GM12878 (cell line): ENCODE data around the gene CLEC2A. TPM values are rescaled to one million over a fixed set of nuclear protein-coding genes. Genes with fewer than 3 reads are reported as not detected.

Experiments used
- ATAC-seq: fragments of 200-7000 bp; cut with Tn5 transposase; 3 replicates; pipeline ENCODE4 v1.9.1; 2020; ENCODE audit warnings: mild to moderate bottlenecking, moderate library complexity
- BruUV-seq: library from RNA; stranded (reverse); fragments of 400-500 nt; replicated peaks from 2 replicates; lab custom pipeline; 2021; lab: Mats Ljungman, UMichigan
- CTCF ChIA-PET: fragments of 300-600 bp; sonication (Branson Sonifier 250); formaldehyde crosslinking; extraction: SDS; loops from one replicate; lab custom pipeline; 2021; ENCODE audit warnings: inconsistent platforms; lab: Yijun Ruan, JAX
- POLR2A ChIA-PET: fragments of 350-600 bp; formaldehyde crosslinking; extraction: SDS; loops from one replicate; lab custom pipeline; 2021; ENCODE audit warnings: inconsistent platforms; lab: Charles Lee
- RAD21 ChIA-PET: fragments of 300-600 bp; sonication (Branson Sonifier 250); formaldehyde crosslinking; loops from one replicate; lab custom pipeline; 2023; ENCODE audit warnings: antibody characterized with exemption; ENCODE audit not compliant: unreplicated experiment; lab: Charles Lee
- SMC1A ChIA-PET: fragments of 300-600 bp; sonication (Branson Sonifier 250); formaldehyde crosslinking; loops from one replicate; lab custom pipeline; 2023; ENCODE audit not compliant: unreplicated experiment, uncharacterized antibody; lab: Charles Lee
- DNase-seq: peaks from one replicate; pipeline ENCODE4 v3.0.0-alpha.2; 2011; ENCODE audit warnings: low read depth, low spot score
- FAIRE-seq: peaks from 3 replicates; lab custom pipeline; 2011; peaks lifted over from hg19 to GRCh38; lab: Jason Lieb, UNC
- H2AFZ ChIP-seq: 2 replicates; pipeline ENCODE4 v1.6.0; 2011; ENCODE audit warnings: low read depth, low read length, control low read depth; ENCODE audit not compliant: control insufficient read depth
- H3K27ac ChIP-seq: 2 replicates; pipeline ENCODE4 v1.5.1; 2011; ENCODE audit warnings: control low read depth; ENCODE audit not compliant: control insufficient read depth, insufficient read depth
- H3K27me3 ChIP-seq, 2 experiments: replicated peaks in 1 of 2; 2 replicates each; pipeline versions ENCODE4 v1.6.0 to v1.6.1; 2011; ENCODE audit warnings: low read length in 1 of 2; ENCODE audit not compliant: control insufficient read depth in 2 of 2, insufficient read depth in 2 of 2
- H3K36me3 ChIP-seq, 2 experiments: 2 replicates each; pipeline ENCODE4 v1.5.1; 2011; ENCODE audit warnings: low read length in 1 of 2; ENCODE audit not compliant: control insufficient read depth in 2 of 2, insufficient read depth in 2 of 2
- H3K4me1 ChIP-seq: 2 replicates; pipeline ENCODE4 v1.6.1; 2011; ENCODE audit warnings: mild to moderate bottlenecking, low read length, moderate library complexity, mixed read lengths; ENCODE audit not compliant: control insufficient read depth, insufficient read depth
- H3K4me2 ChIP-seq: 2 replicates; pipeline ENCODE4 v1.6.0; 2011; ENCODE audit warnings: control low read depth; ENCODE audit not compliant: control insufficient read depth, insufficient read depth
- H3K4me3 ChIP-seq: fragments of 200-600 bp; sonication (generic); 2 replicates; pipeline ENCODE4 v1.5.1; 2016
- H3K79me2 ChIP-seq: 2 replicates; pipeline ENCODE4 v1.6.0; 2011; ENCODE audit warnings: low read length; ENCODE audit not compliant: control insufficient read depth, insufficient read depth
- H3K9ac ChIP-seq: 2 replicates; pipeline ENCODE4 v1.8.0; 2011; ENCODE audit warnings: low read length, control low read depth, mixed read lengths; ENCODE audit not compliant: control insufficient read depth, insufficient read depth
- H3K9me3 ChIP-seq: replicated peaks from 3 replicates; pipeline ENCODE4 v1.5.1; 2011; ENCODE audit warnings: mild to moderate bottlenecking, low read length; ENCODE audit not compliant: control insufficient read depth, insufficient read depth
- H4K20me1 ChIP-seq: 2 replicates; pipeline ENCODE4 v1.6.0; 2011; ENCODE audit not compliant: control insufficient read depth, insufficient read depth
- BMI1 ChIP-seq: fragments of 450-650 bp; IDR thresholded peaks from 2 replicates; pipeline ENCODE4 v1.6.1; 2016; ENCODE audit warnings: mild to moderate bottlenecking, moderate library complexity, borderline replicate concordance
- CREB1 ChIP-seq: IDR thresholded peaks from 2 replicates; pipeline ENCODE4 v1.6.1; 2012; ENCODE audit warnings: low read depth, mild to moderate bottlenecking, inconsistent platforms
- ESRRA ChIP-seq: IDR thresholded peaks from 2 replicates; pipeline ENCODE4 v1.6.1; 2012; ENCODE audit warnings: mild to moderate bottlenecking, low read length, improper control_type of control experiment
- HDGF ChIP-seq: fragments of 450-650 bp; IDR thresholded peaks from 2 replicates; pipeline ENCODE4 v1.6.1; 2016; ENCODE audit warnings: antibody characterized with exemption
- IKZF1 ChIP-seq: fragments of 450-650 bp; conservative IDR thresholded peaks from 2 replicates; pipeline ENCODE4 v1.6.1; 2017; ENCODE audit warnings: antibody characterized with exemption, mild to moderate bottlenecking
- LARP7 ChIP-seq: fragments of 450-650 bp; IDR thresholded peaks from 2 replicates; pipeline ENCODE4 v1.6.1; 2017; ENCODE audit warnings: mild to moderate bottlenecking
- MTA3 ChIP-seq: IDR thresholded peaks from 2 replicates; pipeline ENCODE4 v1.6.1; 2012; ENCODE audit warnings: low read length, inconsistent platforms, borderline replicate concordance
- POLR2AphosphoS2 ChIP-seq: IDR thresholded peaks from 2 replicates; pipeline ENCODE4 v1.6.1; 2011; ENCODE audit warnings: low read depth, mild to moderate bottlenecking, low read length, improper control_type of control experiment, moderate library complexity
- POLR2AphosphoS5 ChIP-seq: IDR thresholded peaks from 2 replicates; pipeline ENCODE4 v1.6.1; 2011; ENCODE audit warnings: mild to moderate bottlenecking, low read length, inconsistent platforms
- SIX5 ChIP-seq: IDR thresholded peaks from 2 replicates; pipeline ENCODE4 v1.6.1; 2011; ENCODE audit warnings: mild to moderate bottlenecking, low read depth, low read length, moderate library complexity; ENCODE audit not compliant: severe bottlenecking
- STAT3 ChIP-seq: IDR thresholded peaks from 2 replicates; pipeline ENCODE4 v1.6.1; 2011; ENCODE audit warnings: low read depth, low read length, improper control_type of control experiment
- TCF3 ChIP-seq: IDR thresholded peaks from 2 replicates; pipeline ENCODE4 v1.6.1; 2012; ENCODE audit warnings: low read depth, mild to moderate bottlenecking, low read length, borderline replicate concordance; ENCODE audit not compliant: insufficient read depth
- ZBED1 ChIP-seq: IDR thresholded peaks from 2 replicates; pipeline ENCODE4 v1.6.1; 2016; ENCODE audit warnings: borderline replicate concordance
- ZNF217 ChIP-seq: fragments of 450-650 bp; IDR thresholded peaks from 2 replicates; pipeline ENCODE4 v1.6.1; 2017; ENCODE audit warnings: antibody characterized with exemption, mild to moderate bottlenecking
- ZNF274 ChIP-seq: IDR thresholded peaks from one replicate; pipeline ENCODE4 v1.8.0; 2011; ENCODE audit not compliant: insufficient read length, insufficient read depth
- WGBS: methylation state at CpG from one replicate; pipeline ENCODE4 v1.1.6; 2016; ENCODE audit warnings: low lambda C conversion rate; ENCODE audit not compliant: insufficient replicate concordance, insufficient coverage; ENCODE audit errors: missing lambda C conversion rate; 5-methylcytosine and 5-hydroxymethylcytosine counted together
- in situ Hi-C: fragments of 300-500 bp; cut with MboI; formaldehyde crosslinking; loops from 9 replicates; pipeline ENCODE4 v1.14.3; 2018; ENCODE audit warnings: mixed read lengths
- intact Hi-C: fragments of 100-400 bp; cut with micrococcal nuclease; formaldehyde crosslinking; loops from one replicate; pipeline ENCODE4 v1.14.2; 2022; ENCODE audit not compliant: unreplicated experiment
- polyA plus RNA-seq, 11 experiments: library from polyadenylated mRNA; depleted of rRNA in 4 of 11; unstranded in 6 of 11; stranded (reverse) in 5 of 11; fragments of >200 nt; fragmentation: Nextera tagmentation in 4 of 11; fragmentation: Illumina TruSeq in 1 of 11; extraction: Ambion mirVana in 4 of 11; extraction: Trizol in 1 of 11; gene quantifications; 1 replicate in 1 of 11; 2 replicates in 10 of 11; pipeline versions ENCODE4 v1.2.1 to v1.2.3, GENCODE V29; 2011 to 2016; ENCODE audit warnings: inconsistent platforms in 2 of 11, missing spikeins in 2 of 11, low read depth in 1 of 11
- total RNA-seq, 4 experiments: library from RNA; depleted of rRNA in 3 of 4; stranded (reverse); fragments of >200 nt in 3 of 4; fragmentation: Illumina TruSeq in 1 of 4; extraction: Trizol in 1 of 4; gene quantifications; 2 replicates each; pipeline versions ENCODE4 v1.2.1 to v1.2.3, GENCODE V29; 2013 to 2021
- TF ChIP-seq, protein P1 (sequence below): IDR thresholded peaks from 2 replicates; pipeline ENCODE4 v1.6.1; 2012; ENCODE audit warnings: low read depth, low read length, improper control_type of control experiment
- TF ChIP-seq, protein P2 (sequence below): IDR thresholded peaks from 2 replicates; pipeline ENCODE4 v1.6.1; 2011; ENCODE audit warnings: borderline replicate concordance, low read depth, mild to moderate bottlenecking, moderate library complexity, low read length; ENCODE audit not compliant: insufficient read depth, poor library complexity, severe bottlenecking
- TF ChIP-seq, protein P3 (sequence below): fragments of 450-650 bp; IDR thresholded peaks from 2 replicates; pipeline ENCODE4 v1.6.1; 2016; ENCODE audit warnings: mild to moderate bottlenecking
- TF ChIP-seq, protein P4 (sequence below): IDR thresholded peaks from 2 replicates; pipeline ENCODE4 v1.6.1; 2012; ENCODE audit warnings: low read depth, low read length, improper control_type of control experiment

CLEC2A gene
- total and polyA plus RNA-seq, 10 of the 15 experiments (the other 5 are each of a cell fraction or from before 2014, with no cell fraction given), result not detected

DNA sequence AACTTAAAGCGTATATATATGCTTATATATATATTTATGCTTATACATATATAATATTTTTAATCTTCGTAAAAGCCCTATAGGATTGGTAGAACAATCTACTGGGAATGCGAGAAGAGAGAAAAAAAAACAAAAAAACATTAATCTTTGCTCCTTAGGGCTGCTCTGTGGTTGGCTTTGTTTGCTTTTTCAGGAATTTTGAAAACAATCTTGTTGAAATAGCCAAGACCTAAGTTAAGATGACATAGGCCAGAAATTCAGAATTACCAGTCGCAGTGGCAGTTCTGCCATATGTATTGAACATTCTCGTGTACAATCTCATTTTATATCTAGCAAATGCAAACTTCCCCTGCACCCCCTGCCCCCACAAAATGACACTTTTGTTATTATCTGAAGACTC lies 50.2 kb downstream of the CLEC2A start (continued):
- no peak for TF ChIP-seq STAT3

DNA sequence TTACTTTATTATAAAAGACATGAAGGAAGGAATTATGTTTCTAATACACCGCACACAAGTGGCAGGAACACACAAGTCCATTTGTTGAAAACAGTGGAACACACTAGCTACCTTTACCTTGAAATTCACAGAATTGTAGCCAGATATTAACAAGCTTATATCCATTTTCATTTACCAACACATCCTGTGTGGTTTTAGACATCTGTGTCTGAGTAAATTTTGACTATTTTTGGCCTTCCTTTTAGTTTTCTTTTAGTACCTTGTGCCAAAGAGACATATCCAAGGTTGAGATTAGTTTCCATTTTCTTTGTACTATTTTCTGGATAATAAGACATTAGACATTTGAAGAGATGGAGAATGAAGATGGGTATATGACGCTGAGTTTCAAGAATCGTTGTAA lies 50.9 kb downstream of the CLEC2A start, which contains the start of gene KLRF2:
TSS of gene KLRF2 (plus strand) at position 244 of the 400 bp plus-strand sequence. CDS start at position 351, 107 bp downstream.
- Histone ChIP-seq H3K27ac (no peak within 1 kb of the TSS), H2AFZ (no peak within 1 kb of the TSS), H3K4me1 (no peaks in the 10 kb centered on the region), H3K4me2 (no peak within 1 kb of the TSS), H3K9ac (no peak within 1 kb of the TSS), H3K79me2 (no peaks in the 10 kb centered on the region), H3K27me3 (no peaks in the 10 kb centered on the region), H4K20me1 (no peaks in the 10 kb centered on the region), H3K9me3 (no peaks in the 10 kb centered on the region), H3K36me3 (no peaks in the 10 kb centered on the region), H3K4me3 (no peak within 1 kb of the TSS)
- DNase-seq (no peak), FAIRE-seq (no peak), ATAC-seq (no peak)
- intact Hi-C loops, result no loop called here
- in situ Hi-C loops, result no loop called here
- WGBS, result 85% methylated on average over 3 of the region's 3 CpGs
- ChIA-PET CTCF (interaction anchor here (1.2 kb wide), 1 partner anchor 130 kb away, joined by 3 read pairs; no protein-coding TSS in a partner anchor), SMC1A (no interaction called here), RAD21 (no interaction called here), POLR2A (no interaction called here)
- no TSS peak for BruUV-seq
- no peak for TF ChIP-seq HDGF
- no peak for TF ChIP-seq ZBED1
- no peak for TF ChIP-seq ESRRA
- TF ChIP-seq, protein P1, sequence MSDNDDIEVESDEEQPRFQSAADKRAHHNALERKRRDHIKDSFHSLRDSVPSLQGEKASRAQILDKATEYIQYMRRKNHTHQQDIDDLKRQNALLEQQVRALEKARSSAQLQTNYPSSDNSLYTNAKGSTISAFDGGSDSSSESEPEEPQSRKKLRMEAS, result no peak
- TF ChIP-seq, protein P2, sequence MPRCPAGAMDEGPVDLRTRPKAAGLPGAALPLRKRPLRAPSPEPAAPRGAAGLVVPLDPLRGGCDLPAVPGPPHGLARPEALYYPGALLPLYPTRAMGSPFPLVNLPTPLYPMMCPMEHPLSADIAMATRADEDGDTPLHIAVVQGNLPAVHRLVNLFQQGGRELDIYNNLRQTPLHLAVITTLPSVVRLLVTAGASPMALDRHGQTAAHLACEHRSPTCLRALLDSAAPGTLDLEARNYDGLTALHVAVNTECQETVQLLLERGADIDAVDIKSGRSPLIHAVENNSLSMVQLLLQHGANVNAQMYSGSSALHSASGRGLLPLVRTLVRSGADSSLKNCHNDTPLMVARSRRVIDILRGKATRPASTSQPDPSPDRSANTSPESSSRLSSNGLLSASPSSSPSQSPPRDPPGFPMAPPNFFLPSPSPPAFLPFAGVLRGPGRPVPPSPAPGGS, result no peak
- TF ChIP-seq MTA3, result no peak
- no peak for TF ChIP-seq SIX5
- no peak for TF ChIP-seq BMI1
- no peak for TF ChIP-seq TCF3
- TF ChIP-seq ZNF274, result no peak
- TF ChIP-seq, protein P3, sequence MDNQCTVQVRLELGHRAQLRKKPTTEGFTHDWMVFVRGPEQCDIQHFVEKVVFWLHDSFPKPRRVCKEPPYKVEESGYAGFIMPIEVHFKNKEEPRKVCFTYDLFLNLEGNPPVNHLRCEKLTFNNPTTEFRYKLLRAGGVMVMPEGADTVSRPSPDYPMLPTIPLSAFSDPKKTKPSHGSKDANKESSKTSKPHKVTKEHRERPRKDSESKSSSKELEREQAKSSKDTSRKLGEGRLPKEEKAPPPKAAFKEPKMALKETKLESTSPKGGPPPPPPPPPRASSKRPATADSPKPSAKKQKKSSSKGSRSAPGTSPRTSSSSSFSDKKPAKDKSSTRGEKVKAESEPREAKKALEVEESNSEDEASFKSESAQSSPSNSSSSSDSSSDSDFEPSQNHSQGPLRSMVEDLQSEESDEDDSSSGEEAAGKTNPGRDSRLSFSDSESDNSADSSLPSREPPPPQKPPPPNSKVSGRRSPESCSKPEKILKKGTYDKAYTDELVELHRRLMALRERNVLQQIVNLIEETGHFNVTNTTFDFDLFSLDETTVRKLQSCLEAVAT, result no peak
- no peak for TF ChIP-seq LARP7
- TF ChIP-seq IKZF1, result no peak
- no peak for TF ChIP-seq CREB1
- TF ChIP-seq ZNF217, result no peak
- no peak for TF ChIP-seq POLR2AphosphoS5
- no peak for TF ChIP-seq POLR2AphosphoS2
- TF ChIP-seq, protein P4, sequence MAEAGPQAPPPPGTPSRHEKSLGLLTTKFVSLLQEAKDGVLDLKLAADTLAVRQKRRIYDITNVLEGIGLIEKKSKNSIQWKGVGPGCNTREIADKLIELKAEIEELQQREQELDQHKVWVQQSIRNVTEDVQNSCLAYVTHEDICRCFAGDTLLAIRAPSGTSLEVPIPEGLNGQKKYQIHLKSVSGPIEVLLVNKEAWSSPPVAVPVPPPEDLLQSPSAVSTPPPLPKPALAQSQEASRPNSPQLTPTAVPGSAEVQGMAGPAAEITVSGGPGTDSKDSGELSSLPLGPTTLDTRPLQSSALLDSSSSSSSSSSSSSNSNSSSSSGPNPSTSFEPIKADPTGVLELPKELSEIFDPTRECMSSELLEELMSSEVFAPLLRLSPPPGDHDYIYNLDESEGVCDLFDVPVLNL, result no peak
